ENCODE results near the gene ZFAND3. TPM values are rescaled to one million over a fixed set of nuclear protein-coding genes. Genes with fewer than 3 reads are reported as not detected.

ZFAND3 gene
- total and polyA plus RNA-seq, 10 of the 15 experiments (the other 5 are each of a cell fraction or from before 2014, with no cell fraction given): 0.90 to 34.4 (median 16.3) TPM

GRCh38 chr6:37826993-37827392, 7.5 kb downstream of the ZFAND3 start:
- Histone ChIP-seq H4K20me1 (ENCODE audit: control insufficient read depth, insufficient read depth) (peaks cover 3% of the 10 kb centered on the region), H3K9ac (ENCODE audit: control insufficient read depth, insufficient read depth, low read length) (no peak overlapping the region), H3K4me2 (ENCODE audit: control insufficient read depth, insufficient read depth) (no peak overlapping the region), H2AFZ (ENCODE audit: control insufficient read depth, low read depth, low read length) (no peak overlapping the region), H3K36me3 (ENCODE audit: control insufficient read depth in 2 of 2, insufficient read depth in 2 of 2, low read length in 1 of 2) (no peaks in the 10 kb centered on the region), H3K27me3 (replicated peaks in 1 of 2; ENCODE audit: control insufficient read depth in 2 of 2, insufficient read depth in 2 of 2, low read length in 1 of 2) (no peaks in the 10 kb centered on the region), H3K9me3 (replicated peaks; ENCODE audit: control insufficient read depth, insufficient read depth, low read length) (no peaks in the 10 kb centered on the region), H3K4me3 (no peak overlapping the region), H3K27ac (ENCODE audit: control insufficient read depth, insufficient read depth) (no peak overlapping the region), H3K79me2 (ENCODE audit: control insufficient read depth, insufficient read depth, low read length) (peaks cover 92% of the 10 kb centered on the region), H3K4me1 (ENCODE audit: control insufficient read depth, insufficient read depth, low read length) (peaks cover 12% of the 10 kb centered on the region)
- 92% methylated on average over 2 of the region's 2 CpGs for WGBS (ENCODE audit: insufficient coverage, insufficient replicate concordance, low lambda C conversion rate, missing lambda C conversion rate)
- ChIA-PET POLR2A (interaction anchor here (0.6 to 2.1 kb wide), 6 partner anchors 9 to 114 kb away, joined by 3 to 13 read pairs (median 3); no protein-coding TSS in a partner anchor), SMC1A (ENCODE audit: uncharacterized antibody, unreplicated experiment) (interaction anchor here (0.6 to 4.6 kb wide), 19 partner anchors 9 to 189 kb away, joined by 3 to 28 read pairs (median 5); no protein-coding TSS in a partner anchor), CTCF (interaction anchor here (1.0 to 2.2 kb wide), 13 partner anchors 10 to 667 kb away, joined by 3 to 7 read pairs (median 3); no protein-coding TSS in a partner anchor), RAD21 (ENCODE audit: unreplicated experiment) (interaction anchor here (0.6 to 3.0 kb wide), 14 partner anchors 9 to 184 kb away, joined by 3 to 14 read pairs (median 4); no protein-coding TSS in a partner anchor)
- TF ChIP-seq BMI1 (IDR thresholded peaks at IDR 0.05; ENCODE audit: borderline replicate concordance) (no peak), HCFC1 (IDR thresholded peaks at IDR 0.05; ENCODE audit: low read length) (no peak), CEBPZ (IDR thresholded peaks at IDR 0.05; ENCODE audit: low read depth, low read length) (no peak), POLR2A (IDR thresholded peaks at IDR 0.05; ENCODE audit: low read depth, low read length) (no peak), SMAD5 (IDR thresholded peaks at IDR 0.05; ENCODE audit: low read depth) (no peak), IRF4 (IDR thresholded peaks at IDR 0.05; ENCODE audit: low read depth, low read length) (no peak), MTA3 (IDR thresholded peaks at IDR 0.05; ENCODE audit: borderline replicate concordance, low read length) (no peak), ATF7 (IDR thresholded peaks at IDR 0.05; ENCODE audit: low read depth) (no peak)
- intact Hi-C loops (cut with micrococcal nuclease; ENCODE audit: unreplicated experiment) (no loop called here), in situ Hi-C loops (cut with MboI) (no loop called here)
- ATAC-seq: no peak
- DNase-seq (ENCODE audit: low read depth, low spot score): no peak
- no TSS peak for BruUV-seq (replicated peaks)
- FAIRE-seq: no peak
